BJ (cell line): ENCODE measurements around the gene WFDC5. TPM values are rescaled to one million over a fixed set of nuclear protein-coding genes. Genes with fewer than 3 reads are reported as not detected.

ENCODE experiments used
- CTCF ChIA-PET: fragments of 350-600 bp; formaldehyde crosslinking; extraction: SDS; loops from one replicate; lab custom pipeline; 2021; ENCODE audit warnings: antibody characterized with exemption, inconsistent platforms; lab: Yijun Ruan, JAX
- POLR2A ChIA-PET: fragments of 300-600 bp; sonication (Branson Sonifier 250); formaldehyde crosslinking; extraction: SDS; loops from one replicate; lab custom pipeline; 2021; ENCODE audit warnings: antibody characterized with exemption; lab: Charles Lee
- DNase-seq: peaks from one replicate; pipeline ENCODE4 v3.0.0-alpha.2; 2011; ENCODE audit warnings: low read depth
- H3K27me3 ChIP-seq: 2 replicates; pipeline ENCODE4 v1.6.0; 2011; ENCODE audit warnings: low read length; ENCODE audit not compliant: control insufficient read depth, insufficient read depth
- H3K36me3 ChIP-seq: 2 replicates; pipeline ENCODE4 v1.5.1; 2011; ENCODE audit warnings: low read length; ENCODE audit not compliant: control insufficient read depth, insufficient read depth
- H3K4me3 ChIP-seq: 2 replicates; pipeline ENCODE4 v1.5.1; 2011; ENCODE audit warnings: low read depth, mild to moderate bottlenecking, control low read depth, low read length
- CTCF ChIP-seq: IDR thresholded peaks from 2 replicates; pipeline ENCODE4 v1.5.1; 2011; ENCODE audit warnings: low read depth, mild to moderate bottlenecking, control low read depth, inconsistent platforms, low read length, moderate library complexity; ENCODE audit not compliant: insufficient read depth
- polyA plus RNA-seq: library from polyadenylated mRNA; depleted of rRNA; stranded (reverse); fragments of >200 nt; gene quantifications from 2 replicates; pipeline ENCODE4 v1.2.3, GENCODE V29; 2011; rRNA removed

Gene WFDC5
- polyA plus RNA-seq, 1 experiment = not detected

- no peaks in the 10 kb centered on the region for H3K27me3 ChIP-seq
- ChIA-PET POLR2A (no interaction called here), CTCF (interaction anchor here (1.0 to 2.0 kb wide), 4 partner anchors 10 to 49 kb away, joined by 3 to 7 read pairs (median 6); no protein-coding TSS in a partner anchor)
- H3K36me3 ChIP-seq = peaks cover 2% of the 10 kb centered on the region
- peak; percentile 46 for DNase-seq
- TF ChIP-seq CTCF = no peak
- H3K4me3 ChIP-seq = no peak overlapping the region
These were observed 53.7 kb downstream of the WFDC5 start for GRCh38 chr20:45061244-45061643.

GRCh38 chr20:45060294-45060693 is 54.7 kb downstream of the WFDC5 start:
- no peak for TF ChIP-seq CTCF
- peaks cover 2% of the 10 kb centered on the region for H3K36me3 ChIP-seq
- H3K27me3 ChIP-seq = no peaks in the 10 kb centered on the region
- ChIA-PET POLR2A (no interaction called here), CTCF (interaction anchor here (0.8 to 2.0 kb wide), 5 partner anchors 11 to 50 kb away, joined by 3 to 7 read pairs (median 5); no protein-coding TSS in a partner anchor)
- H3K4me3 ChIP-seq = no peak overlapping the region
- DNase-seq = no peak

Other genes starting within 250 kb of the WFDC5 start
- gene YWHAB, start 229.5 kb downstream of the WFDC5 start, polyA plus RNA-seq = 60.5 and 114 TPM in 2 replicates
- 40.5 and 55.0 TPM in 2 replicates for gene PABPC1L, start 205.1 kb downstream of the WFDC5 start, polyA plus RNA-seq
- gene TOMM34, start 154.8 kb downstream of the WFDC5 start, polyA plus RNA-seq = 37.9 and 48.6 TPM in 2 replicates
- 12.4 and 19.9 TPM in 2 replicates for gene STK4, start 148.7 kb downstream of the WFDC5 start, polyA plus RNA-seq
- 0.64 and 0.74 TPM in 2 replicates for gene KCNS1, start 14.0 kb downstream of the WFDC5 start, polyA plus RNA-seq
- gene WFDC12, start 9.3 kb upstream of the WFDC5 start, polyA plus RNA-seq = not detected in 2 replicates
- gene PI3, start 59.7 kb upstream of the WFDC5 start, polyA plus RNA-seq = not detected in 2 replicates
- gene SEMG1, start 91.9 kb upstream of the WFDC5 start, polyA plus RNA-seq = not detected in 2 replicates
- gene SEMG2, start 106.2 kb upstream of the WFDC5 start, polyA plus RNA-seq = not detected in 2 replicates
- gene SLPI, start 139.4 kb upstream of the WFDC5 start, polyA plus RNA-seq = 0.21 TPM in 1 of 2 replicates, not detected in the other
- gene RBPJL, start 191.7 kb upstream of the WFDC5 start, polyA plus RNA-seq = not detected in 2 replicates
- gene MATN4, start 193.1 kb upstream of the WFDC5 start, polyA plus RNA-seq = 0.05 and 0.06 TPM in 2 replicates
- gene SDC4, start 233.2 kb upstream of the WFDC5 start, polyA plus RNA-seq = 147 and 153 TPM in 2 replicates
- 38.8 and 71.4 TPM in 2 replicates for gene SYS1, start 248.0 kb upstream of the WFDC5 start, polyA plus RNA-seq